ENCODE results near the gene CEP170B.

The CEP170B gene

DNA sequence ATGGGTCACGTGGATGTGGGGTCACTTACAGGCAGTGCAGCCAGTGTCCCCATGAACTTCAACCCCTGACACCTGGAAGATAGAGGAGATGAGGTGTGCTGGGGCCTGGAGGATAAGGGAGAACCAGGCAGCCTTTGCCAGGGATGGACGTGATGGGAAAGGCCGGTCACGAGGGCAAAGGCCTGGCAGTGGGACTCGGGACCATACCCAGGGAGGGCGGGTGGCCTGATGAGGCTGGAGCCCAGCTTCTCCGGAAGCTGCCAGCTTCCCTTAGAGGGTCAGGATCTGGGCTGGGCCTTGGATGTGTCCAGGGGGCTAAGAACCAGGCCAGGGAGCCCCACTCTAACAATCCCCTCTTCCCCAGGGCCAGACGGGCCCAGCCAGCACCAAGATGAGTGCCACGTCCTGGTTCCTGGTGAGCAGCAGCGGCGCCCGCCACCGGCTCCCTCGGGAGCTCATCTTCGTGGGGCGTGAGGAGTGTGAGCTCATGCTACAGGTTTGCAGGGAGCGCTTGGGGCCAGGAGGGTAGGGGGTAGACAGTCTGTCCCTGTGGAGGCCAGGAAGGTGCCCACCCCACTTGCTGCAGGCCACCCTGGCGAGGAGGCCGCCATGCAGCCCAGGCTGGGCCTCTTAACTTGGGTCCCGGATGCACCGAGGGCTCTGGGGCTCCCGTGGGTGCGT, 3.1 kb downstream of the CEP170B start:
- DNase-seq (ENCODE audit: low read depth) = no peak

DNA sequence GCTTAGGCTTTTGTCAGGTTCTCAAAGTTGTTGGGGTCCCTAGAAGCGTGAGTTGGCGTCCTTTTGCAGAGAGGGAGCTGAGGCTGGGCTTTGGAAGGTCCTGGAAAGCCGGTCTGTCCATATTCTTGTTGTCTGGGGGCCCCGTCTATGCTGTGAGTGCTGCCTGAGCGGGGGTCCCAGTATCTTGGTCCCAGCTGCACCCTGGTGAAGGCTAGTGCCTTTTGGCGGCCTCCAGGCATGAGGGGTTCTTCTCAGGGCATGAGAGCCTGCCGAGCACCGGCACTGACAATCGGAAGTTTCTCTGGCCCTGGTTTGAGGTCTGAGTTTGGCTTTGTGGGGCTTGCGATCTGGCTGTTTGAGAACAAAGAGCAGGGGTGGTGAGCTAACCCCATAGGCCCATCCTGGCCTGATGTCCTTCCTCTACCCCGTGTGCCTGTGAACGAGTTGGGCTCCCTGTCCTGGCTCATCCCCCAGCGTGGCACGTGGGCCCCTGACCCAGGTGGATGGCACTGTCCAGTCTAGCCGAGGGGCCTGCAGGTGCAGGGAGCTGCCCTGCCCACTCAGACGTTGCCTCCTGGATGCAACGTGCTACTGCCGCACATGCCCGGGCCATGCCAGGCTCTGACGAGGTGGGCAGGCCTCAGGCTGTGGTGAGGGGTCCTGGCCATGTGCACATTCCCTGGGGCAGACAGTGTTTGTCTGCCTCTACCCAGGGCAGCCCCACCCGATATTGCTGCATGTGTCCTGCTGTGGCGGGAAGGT, 3.9 kb downstream of the CEP170B start:
- DNase-seq (ENCODE audit: low read depth) = no peak

GRCh38 chr14:104869669-104870367, 4.8 kb downstream of the CEP170B start:
- DNase-seq (ENCODE audit: low read depth) = no peak

DNA sequence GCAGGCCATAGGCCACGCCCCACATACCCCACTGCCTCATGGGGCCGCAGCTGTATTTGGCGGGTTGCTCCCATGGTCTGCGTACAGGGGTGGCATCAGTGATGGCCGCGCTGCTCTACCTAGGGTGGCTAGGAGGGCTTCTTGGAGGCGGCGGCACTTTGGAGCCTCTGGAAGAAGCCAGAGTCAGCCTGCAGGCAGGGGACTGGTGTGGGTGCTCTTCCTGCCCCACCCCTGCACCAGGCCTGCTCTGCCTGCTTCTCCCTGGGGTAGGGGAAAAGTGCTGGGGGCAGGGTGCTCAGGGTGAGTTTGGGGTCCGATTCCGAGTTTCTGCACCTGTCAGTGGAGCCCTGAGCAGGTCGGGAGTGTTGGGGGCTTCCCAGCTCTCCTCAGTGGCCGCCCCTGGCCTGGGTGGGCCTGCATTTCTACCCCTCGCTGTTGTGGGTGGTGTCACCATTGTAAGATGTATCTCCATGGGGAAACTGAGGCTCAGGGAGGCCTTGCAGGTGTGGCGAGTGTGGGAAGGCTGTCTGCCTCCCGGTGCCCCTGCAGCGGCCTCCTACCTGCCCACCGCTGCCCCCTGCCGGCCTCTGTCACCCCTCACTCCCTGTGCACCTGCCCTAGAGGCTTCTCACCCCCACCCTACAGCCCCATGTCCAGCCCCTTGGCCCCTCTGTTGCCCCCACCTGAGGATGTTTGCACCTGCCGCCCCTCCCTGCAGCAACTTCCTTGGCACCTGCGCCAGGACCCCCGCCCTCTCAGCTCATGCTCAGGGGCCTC, 5.5 kb downstream of the CEP170B start:
- no peak for DNase-seq (ENCODE audit: low read depth)

GRCh38 chr14:104871145-104871655, 6.1 kb downstream of the CEP170B start:
- no peak for DNase-seq (ENCODE audit: low read depth)

DNA sequence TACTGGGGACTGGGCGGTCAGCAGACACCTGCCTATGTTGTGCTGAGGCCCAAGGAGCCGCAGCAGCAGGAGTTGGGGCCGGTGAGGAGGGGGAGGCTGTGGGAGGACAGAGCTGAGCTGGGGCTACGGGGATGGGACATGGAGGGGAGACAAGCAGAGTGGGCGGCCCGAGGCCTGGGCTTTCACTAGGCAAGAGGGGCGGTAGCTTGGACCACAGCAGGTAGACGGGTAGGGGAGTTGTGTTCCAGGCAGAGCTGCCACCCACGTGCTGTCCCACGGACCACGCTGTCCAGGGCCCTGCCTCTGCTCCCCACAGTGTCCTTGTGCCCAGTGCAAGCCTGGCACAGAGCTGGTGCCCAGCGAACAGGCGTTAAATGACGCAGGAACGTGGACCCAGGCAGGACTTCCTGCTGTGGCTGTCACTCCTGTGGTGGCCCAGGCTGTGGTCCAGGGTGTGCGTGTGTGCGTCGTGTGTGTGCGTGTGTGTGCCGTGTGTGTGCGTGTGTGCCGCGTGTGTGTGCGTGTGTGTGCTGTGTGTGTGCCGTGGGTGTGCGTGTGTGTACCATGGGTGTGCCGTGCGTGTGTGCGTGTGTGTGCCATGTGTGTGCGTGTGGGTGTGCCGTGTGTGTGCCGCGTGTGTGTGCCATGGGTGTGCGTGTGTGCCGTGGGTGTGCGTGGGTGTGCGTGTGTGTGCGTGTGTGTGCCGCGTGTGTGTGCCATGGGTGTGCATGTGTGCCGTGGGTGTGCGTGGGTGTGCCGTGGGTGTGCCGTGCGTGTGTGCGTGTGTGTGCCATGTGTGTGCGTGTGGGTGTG, 6.8 kb downstream of the CEP170B start:
- no peak for DNase-seq (ENCODE audit: low read depth)

GRCh38 chr14:104872469-104873341, 7.6 kb downstream of the CEP170B start:
- DNase-seq (ENCODE audit: low read depth) = peak; percentile 27

- no peak for DNase-seq (ENCODE audit: low read depth)
Observed at GRCh38 chr14:104873380-104874055, 8.4 kb downstream of the CEP170B start.

DNA sequence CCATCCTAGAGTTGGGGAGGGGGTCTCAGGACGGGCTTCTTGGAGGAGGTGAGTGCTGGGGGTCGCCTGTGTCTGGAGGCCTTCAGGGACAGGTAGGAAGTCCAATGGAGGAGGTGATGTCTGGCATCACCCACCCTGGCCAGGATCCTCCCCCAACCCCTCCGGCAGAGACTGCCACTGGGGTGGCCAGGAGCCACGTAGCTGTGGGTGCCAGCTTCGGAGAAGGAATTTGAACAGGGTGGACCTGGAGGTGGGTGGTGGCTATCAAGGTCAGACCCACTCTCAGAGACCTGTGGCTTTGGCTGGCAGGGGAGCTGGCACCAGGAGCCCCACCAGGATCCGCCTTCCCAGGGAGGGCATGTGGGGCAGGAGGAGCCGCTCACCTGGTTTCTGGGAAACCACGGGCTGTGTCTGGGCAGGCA, 9.1 kb downstream of the CEP170B start:
- no peak for DNase-seq (ENCODE audit: low read depth)

- no peak for DNase-seq (ENCODE audit: low read depth)
Observed at GRCh38 chr14:104874571-104875411, 9.7 kb downstream of the CEP170B start.

DNA sequence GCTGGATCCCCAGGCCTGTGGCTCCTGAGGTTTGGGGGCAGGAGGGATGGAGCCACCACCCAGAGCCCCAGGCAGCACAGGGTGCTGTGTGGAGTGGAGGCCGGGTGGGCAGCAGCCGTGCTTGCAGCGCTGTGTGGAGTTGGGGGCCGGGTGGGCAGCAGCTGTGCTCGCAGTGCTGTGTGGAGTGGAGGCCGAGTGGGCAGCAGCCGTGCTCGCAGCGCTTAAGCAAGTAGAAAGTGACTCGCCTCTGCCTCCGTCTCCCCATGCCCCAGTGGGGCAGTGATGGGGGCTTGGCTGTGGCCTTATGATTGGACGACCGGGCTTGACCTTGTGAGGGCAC, 10.3 kb downstream of the CEP170B start:
- no peak for DNase-seq (ENCODE audit: low read depth)

GRCh38 chr14:104875811-104876210, 10.7 kb downstream of the CEP170B start:
- DNase-seq (ENCODE audit: low read depth) = no peak

DNA sequence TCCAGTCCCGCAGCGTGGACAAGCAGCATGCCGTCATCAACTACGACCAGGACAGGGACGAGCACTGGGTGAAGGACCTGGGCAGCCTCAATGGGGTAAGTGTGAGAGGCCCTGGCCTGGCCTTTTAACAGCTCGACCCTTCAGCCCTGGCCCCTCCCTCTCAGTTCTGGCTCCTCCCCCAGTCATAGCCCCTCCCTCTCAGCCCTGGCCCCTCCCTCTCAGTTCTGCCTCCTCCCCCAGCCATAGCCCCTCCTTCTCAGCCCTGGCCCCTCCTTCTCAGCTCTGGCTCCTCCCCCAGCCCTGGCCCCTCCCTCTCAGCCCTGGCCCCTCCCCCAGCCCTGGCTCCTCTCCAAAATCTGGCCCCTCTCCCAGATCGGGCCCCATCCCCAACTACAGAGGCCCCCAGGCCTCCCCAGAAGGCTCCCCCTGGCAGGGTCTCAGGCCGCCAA, 11.2 kb downstream of the CEP170B start:
- DNase-seq (ENCODE audit: low read depth) = peak; percentile 63

GRCh38 chr14:104877066-104877805, 12.2 kb downstream of the CEP170B start:
- DNase-seq (ENCODE audit: low read depth) = no peak

- no peak for DNase-seq (ENCODE audit: low read depth)
Observed at GRCh38 chr14:104877806-104878550, 12.9 kb downstream of the CEP170B start.

DNA sequence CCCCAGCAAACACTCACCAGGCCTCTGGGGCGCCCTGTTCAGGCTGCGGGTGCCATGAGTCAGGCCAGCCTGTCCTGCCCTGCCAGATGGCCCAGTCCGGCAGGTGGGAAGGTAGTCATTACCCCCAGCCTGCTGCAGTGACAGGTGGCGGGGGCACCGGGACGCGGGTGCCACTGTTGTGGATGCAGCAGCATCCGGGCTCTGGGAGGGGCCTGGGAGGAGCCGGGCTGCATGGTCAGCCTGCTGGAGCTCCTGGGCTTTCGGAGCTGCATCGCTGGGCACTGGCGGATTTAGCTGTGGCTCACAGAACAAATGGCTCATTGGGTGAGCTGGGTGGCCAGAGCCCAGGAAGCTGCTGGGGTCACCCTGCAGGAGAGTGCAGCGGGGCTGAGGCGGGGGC, 13.5 kb downstream of the CEP170B start:
- no peak for DNase-seq (ENCODE audit: low read depth)
